ENCODE measurements around the gene PLK1.
"Not testable (repeated sequence)": the region's sequence is repeated elsewhere in the genome, so short reads cannot be mapped to it uniquely, and the experiment has no call there.

PLK1 gene

DNA sequence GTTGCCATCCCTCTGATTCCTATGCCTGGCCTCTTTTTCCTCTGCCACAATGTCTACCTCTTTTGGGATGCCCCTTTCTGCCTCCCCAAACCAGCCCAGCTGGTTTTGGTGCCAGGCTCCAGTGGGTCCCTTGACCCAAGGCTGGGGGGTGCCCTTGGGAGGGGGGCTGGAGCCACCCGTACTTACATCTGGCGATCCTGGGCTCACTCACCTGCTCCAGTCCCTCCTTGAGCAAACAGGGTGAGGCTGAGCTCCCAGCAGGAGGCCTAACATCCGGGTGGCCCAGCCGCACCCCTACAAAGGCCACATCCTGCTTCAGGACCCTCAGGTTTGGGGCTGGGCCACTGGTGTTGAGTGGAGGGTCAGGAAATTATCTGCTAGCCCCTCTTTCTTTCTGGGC is 33.1 kb downstream of the PLK1 start:
- no peak for DNase-seq

DNA sequence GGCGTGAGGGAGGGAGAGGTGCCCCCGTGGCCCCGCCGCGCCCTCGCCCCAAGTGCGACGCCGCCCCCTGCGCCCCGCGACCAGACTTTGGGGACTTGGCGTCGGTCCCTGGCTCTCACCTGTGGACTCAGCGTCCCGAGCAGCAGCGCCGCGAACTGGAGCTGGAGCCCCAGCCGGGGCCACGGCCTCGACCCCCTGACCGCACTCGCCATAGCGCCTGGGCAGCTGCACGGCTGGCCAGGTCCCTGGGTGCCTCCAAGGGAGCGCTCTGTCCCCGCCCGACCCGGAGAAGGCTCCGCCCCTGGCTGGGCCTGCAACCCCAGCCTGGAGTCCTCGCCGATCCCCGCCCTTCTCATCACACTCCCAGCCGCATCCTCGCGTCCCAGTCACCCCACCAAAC is 34.3 kb downstream of the PLK1 start, which contains the start of gene ERN2:
Gene ERN2, minus strand, starts transcription at position 247 of the 400 bp plus-strand sequence. Its CDS starts 35 bp downstream, at position 212.
- DNase-seq, result no peak

DNA sequence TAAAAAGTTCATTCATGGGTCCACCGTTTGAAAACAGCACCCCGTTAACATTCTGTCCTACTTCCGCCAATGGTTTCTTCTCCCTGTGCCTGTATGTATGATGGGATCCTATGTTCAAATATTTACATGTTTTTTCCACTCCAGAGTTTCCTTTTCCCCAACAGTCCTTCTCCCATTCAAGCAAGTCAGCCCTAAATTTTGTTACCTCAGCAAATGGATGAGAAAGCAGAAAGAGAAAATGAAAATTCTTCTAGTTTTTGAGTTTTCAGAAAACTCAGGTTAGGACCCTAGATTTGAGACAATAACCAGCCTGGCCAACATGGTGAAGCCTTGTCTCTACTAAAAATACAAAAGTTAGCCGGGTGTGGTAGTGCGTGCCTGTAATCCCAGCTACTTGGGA is 37.8 kb downstream of the PLK1 start:
- no peak for DNase-seq

DNA sequence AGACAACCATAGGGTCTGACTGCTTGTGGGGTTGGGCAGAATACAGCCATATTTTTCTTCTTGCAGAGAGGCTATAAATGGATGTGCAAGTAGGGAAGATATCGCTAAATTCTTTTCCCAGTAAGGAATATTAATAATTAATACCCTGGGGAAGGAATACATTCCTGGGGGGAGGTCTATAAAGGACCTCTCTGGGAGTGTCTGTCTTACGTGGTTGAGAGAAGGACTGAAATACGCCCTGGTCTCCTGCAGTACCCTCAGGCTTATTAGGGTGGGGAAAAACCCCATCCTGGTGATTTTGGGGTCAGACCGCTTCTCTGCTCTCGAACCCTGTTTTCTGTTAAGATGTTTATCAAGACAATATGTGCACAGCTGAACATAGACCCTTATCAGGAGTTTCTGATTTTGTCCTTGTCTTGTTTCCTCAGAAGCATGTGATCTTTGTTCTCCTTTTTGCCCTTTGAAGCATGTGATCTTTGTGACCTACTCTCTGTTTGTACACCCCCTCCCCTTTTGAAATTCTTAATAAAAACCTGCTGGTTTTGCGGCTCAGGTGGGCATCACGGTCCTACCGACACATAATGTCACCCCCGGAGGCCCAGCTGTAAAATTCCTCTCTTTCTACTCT is 44.0 kb downstream of the PLK1 start:
- DNase-seq, result not testable (repeated sequence)

DNA sequence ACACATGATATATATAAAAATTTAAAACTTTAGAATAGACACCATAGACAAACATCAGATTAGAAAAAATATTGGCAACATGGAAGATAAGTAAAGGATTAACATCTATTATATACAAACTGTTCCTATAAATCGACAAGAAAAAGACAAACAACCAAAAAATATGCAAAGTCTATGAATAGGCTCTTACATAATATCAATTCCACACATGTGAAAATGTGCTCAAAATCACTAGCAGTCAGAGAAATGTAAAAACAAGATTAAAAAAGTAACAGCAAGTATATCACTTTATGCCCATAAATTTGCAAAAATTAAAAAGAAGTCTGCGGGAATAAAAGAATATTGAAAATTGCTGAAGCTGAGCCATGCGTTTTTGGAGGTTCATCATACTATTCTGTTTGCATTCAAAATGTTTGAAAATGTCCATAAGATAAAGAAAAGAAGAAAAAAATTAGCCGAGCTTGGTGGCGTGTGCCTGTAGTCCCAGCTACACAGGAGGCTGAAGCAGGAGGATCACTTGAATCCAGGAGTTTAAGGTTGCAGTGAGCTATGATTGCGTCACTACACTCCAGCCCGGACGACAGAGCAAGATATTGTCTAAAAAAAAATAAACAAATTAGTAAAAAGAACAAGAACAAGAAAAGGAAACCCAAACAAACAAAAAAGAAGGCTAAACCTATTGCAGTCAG is 45.6 kb downstream of the PLK1 start:
- DNase-seq, result no peak

DNA sequence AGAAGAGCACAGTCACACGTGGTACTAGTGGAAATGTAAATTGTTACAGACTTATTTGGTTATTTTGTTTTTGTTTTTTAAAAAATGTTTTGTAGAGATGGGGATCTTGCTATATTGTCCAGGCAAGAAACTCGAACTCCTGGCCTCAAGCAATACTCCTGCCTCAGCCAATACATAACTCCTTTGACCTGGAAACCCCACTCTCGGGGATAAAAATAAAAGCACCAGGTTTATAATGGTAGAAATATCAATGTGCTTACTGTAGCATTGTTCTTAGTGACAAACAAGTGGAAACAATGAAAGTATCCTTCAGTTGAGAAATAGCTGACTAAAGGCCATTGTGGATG is 46.1 kb downstream of the PLK1 start:
- no peak for DNase-seq

DNA sequence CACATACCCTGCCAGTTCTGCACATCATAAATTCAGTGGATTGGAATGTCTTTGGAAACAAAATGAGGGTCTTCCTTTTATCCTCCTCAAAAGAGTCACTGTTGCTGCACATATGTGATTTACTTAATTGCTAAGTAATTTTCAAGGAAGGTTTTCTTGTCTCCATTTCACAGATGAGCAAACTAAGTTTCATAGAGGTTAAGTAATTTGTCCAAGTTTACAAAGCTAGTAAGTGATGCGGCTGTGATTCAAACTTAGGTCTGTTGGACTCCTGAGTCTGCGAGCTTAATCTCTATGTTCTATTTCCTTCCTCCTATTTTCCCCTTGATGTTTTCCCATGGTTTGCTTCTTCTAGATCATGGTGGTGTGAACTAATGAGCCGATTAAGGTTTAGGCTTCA is 48.0 kb downstream of the PLK1 start:
- DNase-seq, result no peak

DNA sequence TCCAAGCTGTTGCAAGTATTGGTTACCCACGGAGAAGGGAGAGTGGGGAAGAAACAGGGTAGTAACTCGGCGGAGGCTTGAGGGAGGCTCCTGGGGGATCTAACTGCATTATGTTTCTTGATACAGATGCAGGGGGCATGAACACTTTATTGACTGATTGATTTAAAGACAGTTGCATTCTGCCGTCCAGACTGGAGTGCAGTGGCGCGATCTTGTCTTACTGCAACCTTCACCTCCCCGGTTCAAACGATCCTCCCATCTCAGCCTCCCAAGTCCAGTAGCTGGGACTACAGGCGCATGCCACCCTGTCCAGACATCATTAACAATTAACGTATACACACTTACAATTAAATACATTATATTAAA is 49.4 kb downstream of the PLK1 start:
- DNase-seq, result no peak

DNA sequence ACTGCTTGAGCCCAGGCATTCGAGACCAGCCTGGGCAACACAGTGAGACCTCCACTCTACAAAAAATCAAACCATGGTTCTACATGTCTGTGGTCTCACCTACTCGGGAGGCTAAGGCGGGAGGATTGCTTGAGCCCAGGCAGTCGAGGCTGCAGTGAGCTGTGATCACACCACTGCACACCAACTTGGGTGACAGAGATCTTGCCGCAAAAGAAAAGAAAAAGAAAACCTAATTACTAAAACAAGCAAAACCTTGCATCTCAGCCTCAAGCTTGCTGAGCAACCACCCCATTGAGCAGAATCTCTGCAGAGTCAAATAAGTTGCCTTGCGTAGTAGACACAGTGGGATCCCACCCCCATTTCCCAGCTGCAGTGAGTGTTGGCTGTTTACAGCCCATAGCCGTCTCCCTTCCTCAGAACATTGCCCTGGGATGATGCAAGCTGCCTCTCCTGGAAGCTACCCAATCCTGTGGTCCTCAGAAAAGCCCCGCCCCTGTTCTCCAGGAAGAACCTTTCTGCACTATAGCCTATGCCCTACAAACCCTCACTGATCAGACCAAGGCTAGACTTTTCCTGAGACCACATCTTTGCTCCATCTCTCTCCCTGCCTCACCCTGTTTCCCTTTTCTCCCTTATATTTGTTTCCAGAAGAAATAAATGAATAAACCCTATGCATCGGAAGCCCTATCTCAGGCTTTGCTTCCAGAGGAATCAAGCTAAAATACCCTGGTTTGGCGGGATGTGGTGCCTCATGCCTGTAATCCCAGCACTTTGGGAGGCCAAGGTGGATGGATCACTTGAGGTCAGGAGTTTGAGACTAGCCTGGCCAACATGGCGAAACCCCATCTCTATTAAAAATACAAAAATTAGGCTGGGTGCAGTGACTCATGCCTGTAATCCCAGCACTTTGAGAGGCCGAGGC is 51.1 kb downstream of the PLK1 start:
- no peak for DNase-seq

DNA sequence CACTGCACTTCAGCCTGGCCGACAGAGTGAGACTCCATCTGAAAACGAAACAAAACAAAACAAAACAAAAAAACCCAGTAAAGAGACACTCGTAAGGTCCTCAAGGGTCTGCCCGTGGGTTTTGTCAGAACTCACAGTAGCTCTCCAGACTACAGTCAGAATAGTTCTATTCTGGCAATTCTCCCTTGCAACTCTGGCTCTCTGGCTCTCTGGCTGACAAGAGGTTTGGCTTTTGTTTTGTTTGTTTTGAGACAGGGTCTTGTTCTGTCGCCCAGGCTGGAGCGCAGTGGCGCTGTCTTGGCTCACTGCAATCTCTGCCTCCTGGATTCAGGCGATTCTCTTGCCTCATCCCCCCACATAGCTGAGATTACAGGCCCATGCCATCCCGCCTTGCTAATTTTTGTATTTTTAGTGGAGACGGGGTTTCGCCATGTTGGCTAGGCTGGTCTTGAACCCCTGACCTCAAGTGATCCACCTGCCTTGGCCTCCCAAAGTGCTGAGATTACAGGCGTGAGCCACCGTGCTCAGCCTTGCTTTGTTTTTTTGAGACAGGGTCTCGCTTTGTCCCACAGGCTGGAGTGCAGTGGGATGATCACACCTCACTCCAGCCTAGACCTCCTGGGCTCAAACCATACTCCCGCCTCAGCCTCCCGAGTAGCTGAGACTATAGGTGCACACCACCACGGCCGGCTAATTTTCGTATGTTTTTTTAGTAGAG is 55.6 kb downstream of the PLK1 start:
- DNase-seq, result no peak

DNA sequence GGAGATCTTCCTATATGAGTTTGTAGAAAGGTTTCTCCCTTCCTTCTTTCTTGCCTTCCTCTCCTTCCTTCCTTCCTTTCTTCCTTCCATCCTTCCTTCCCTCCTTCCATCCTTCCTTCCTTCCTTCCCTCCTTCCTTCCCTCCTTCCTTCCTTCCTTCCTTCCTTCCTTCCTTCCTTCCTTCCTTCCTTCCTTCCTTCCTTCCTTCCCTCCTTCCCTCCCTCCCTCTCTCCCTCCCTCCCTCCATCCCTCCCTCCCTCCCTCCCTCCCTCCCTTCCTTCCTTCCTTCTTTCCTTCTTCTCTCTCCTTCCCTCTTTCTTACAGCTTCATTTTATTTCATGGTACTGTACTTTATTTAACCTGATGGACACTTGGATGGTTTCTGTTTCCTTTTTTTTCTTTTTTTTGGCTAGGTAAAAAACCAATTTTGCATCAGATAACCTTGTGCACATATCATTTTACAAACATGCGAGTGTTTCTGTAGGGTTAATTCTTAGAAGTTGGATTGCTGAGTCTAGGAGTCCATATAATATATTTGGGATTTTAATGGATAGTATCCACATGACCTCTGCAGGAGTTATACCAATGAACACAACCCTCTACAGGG is 58.8 kb downstream of the PLK1 start:
- DNase-seq, result not testable (repeated sequence)

DNA sequence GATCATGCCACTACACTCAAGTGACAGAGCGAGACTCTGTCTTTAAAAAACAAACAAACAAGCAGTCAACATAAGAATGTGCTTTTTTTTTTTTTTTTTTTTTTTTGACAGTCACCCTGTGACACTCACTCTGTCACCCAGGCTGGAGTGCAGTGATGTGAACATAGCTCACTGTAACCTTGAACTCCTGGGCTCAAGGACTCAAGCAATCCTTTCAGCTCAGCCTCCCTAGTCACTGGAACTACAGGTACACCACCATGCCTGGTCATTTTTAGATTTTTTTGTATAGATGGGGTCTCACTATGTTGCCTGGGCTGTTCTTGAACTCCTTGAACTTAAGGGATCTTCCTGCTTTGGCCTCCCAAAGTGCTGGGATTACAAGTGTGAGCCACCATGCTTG is 60.8 kb downstream of the PLK1 start:
- DNase-seq, result no peak
